DOHH2 (cell line): ENCODE measurements around the gene VASH2.

ENCODE experiments used
- CTCF ChIP-seq: fragments of 200-600 bp; sonication (generic); IDR thresholded peaks from one replicate; pipeline ENCODE4 v1.5.1; 2014; ENCODE audit warnings: antibody characterized with exemption, mild to moderate bottlenecking, low read depth, low read length; ENCODE audit not compliant: poor library complexity, severe bottlenecking
- EZH2phosphoT487 ChIP-seq: fragments of 200-600 bp; sonication (generic); IDR thresholded peaks from 2 replicates; pipeline ENCODE4 v1.6.1; 2017; ENCODE audit warnings: borderline replicate concordance, mild to moderate bottlenecking, antibody characterized with exemption, low read length, moderate library complexity, mixed read lengths

- no peak for TF ChIP-seq CTCF
- no peak for TF ChIP-seq EZH2phosphoT487
These were observed 40.7 kb upstream of the VASH2 start for GRCh38 chr1:212909652-212910063.
